Esophagus squamous epithelium (tissue), 5 donors: ENCODE data around the gene DAB1. TPM values are rescaled to one million over a fixed set of nuclear protein-coding genes. Genes with fewer than 3 reads are reported as not detected.

Source experiments
- DNase-seq: peaks from one replicate; lab custom pipeline; 2025; lab: John Stamatoyannopoulos, UW
- H3K27ac ChIP-seq, 4 donors: fragments of 200-600 bp; sonication (generic); one replicate each; pipeline ENCODE4 v1.5.1; 2016 to 2019; ENCODE audit warnings: mild to moderate bottlenecking in 1 of 4
- H3K27me3 ChIP-seq, 4 donors: fragments of 200-600 bp; sonication (generic); 1 replicate in 3 of 4; 2 replicates in 1 of 4; pipeline versions ENCODE4 v1.5.1 to v1.6.0; 2017 to 2021; ENCODE audit warnings: antibody characterized with exemption in 1 of 4
- H3K36me3 ChIP-seq, 3 donors: fragments of 200-600 bp; sonication (generic); one replicate each; pipeline ENCODE4 v1.5.1; 2016 to 2019
- H3K4me1 ChIP-seq, 3 donors: fragments of 200-600 bp; sonication (generic); one replicate each; pipeline ENCODE4 v1.5.1; 2017 to 2019
- H3K4me3 ChIP-seq, 4 donors: fragments of 200-600 bp; sonication (generic); 1 replicate in 3 of 4; 2 replicates in 1 of 4; pipeline ENCODE4 v1.5.1; 2016 to 2019; ENCODE audit warnings: mild to moderate bottlenecking in 2 of 4, moderate library complexity in 1 of 4
- H3K9me3 ChIP-seq, 3 donors: fragments of 200-600 bp; sonication (generic); one replicate each; pipeline ENCODE4 v1.5.1; 2016 to 2019
- POLR2A ChIP-seq, 4 donors: fragments of 450-650 bp; IDR thresholded peaks; one replicate each; pipeline ENCODE4 v1.6.1; 2017; ENCODE audit warnings: antibody characterized with exemption in 4 of 4, mild to moderate bottlenecking in 4 of 4, moderate library complexity in 3 of 4
- WGBS, 2 donors: methylation state at CpG; one replicate each; pipeline ENCODE4 v1.1.5; 2018; 5-methylcytosine and 5-hydroxymethylcytosine counted together
- intact Hi-C: fragments of 100-400 bp; cut with DNase I; formaldehyde crosslinking; loops from one replicate; pipeline ENCODE4 v1.15.0; 2022
- total RNA-seq, 4 donors: library from RNA; depleted of rRNA; stranded (reverse); fragments of >200 nt; gene quantifications; one replicate each; pipeline ENCODE4 v1.1.0, GENCODE V29; 2016
- TF ChIP-seq, protein P1 (sequence below), 6 experiments: fragments of 450-650 bp in 4 of 6; fragments of 200-600 bp in 2 of 6; sonication (generic) in 2 of 6; IDR thresholded peaks; one replicate each; pipeline ENCODE4 v1.5.1; 2016 to 2019; ENCODE audit warnings: antibody characterized with exemption in 6 of 6, mild to moderate bottlenecking in 4 of 6, moderate library complexity in 4 of 6
- donor health status: DM: yes; HTN: yes; CAD: no.

The DAB1 gene
- total RNA-seq, 4 donors from 2014 or later: under 0.01 TPM; not detected in 3

DNA sequence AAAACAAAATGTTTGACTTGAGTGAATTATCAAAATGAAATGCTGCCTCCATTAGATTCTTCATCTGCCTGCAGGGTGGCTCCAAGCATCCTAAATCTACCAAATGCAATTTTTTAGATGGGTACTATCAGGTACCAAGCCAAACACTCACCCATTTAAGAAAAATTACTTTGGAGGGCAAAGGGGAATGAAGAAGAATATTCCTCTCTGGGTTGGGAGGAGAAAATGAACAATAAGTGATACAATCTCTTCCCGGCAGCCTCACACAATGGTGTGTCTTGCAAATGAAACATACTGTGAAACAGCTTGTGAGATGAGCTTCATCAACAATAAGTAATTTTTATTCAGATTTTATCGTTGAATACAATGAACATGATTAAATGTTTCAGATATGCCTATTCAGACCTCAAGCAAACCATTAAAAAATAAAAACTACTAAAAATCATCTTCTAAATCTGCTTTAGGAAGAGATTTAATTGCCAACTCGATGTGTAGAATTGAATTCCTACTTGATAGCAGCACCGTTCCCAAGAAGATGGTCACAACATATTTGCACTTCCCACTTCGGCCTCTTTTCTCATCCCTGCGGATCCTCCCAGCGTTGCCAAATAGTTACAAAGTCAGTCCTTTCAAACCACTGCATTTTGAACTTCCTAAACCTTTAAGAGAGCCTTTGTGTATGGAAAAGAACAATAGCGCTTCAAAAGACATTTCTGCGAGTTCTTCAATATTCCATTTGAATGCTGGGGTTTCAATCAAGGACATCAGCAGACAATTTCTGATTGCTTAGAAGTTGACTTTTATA, 2.7 kb downstream of the DAB1 start:
- H3K4me1 ChIP-seq: peaks cover 7 to 33% (median 24%) of the 10 kb centered on the region in 3 donors
- H3K27ac ChIP-seq: no peak overlapping the region
- no peaks in the 10 kb centered on the region for H3K9me3 ChIP-seq
- intact Hi-C loops: no loop called here
- H3K36me3 ChIP-seq: no peaks in the 10 kb centered on the region
- H3K27me3 ChIP-seq: peaks cover 3 to 89% (median 13%) of the 10 kb centered on the region in 4 donors
- DNase-seq: no peak
- no peak overlapping the region for H3K4me3 ChIP-seq
- TF ChIP-seq, protein P1, sequence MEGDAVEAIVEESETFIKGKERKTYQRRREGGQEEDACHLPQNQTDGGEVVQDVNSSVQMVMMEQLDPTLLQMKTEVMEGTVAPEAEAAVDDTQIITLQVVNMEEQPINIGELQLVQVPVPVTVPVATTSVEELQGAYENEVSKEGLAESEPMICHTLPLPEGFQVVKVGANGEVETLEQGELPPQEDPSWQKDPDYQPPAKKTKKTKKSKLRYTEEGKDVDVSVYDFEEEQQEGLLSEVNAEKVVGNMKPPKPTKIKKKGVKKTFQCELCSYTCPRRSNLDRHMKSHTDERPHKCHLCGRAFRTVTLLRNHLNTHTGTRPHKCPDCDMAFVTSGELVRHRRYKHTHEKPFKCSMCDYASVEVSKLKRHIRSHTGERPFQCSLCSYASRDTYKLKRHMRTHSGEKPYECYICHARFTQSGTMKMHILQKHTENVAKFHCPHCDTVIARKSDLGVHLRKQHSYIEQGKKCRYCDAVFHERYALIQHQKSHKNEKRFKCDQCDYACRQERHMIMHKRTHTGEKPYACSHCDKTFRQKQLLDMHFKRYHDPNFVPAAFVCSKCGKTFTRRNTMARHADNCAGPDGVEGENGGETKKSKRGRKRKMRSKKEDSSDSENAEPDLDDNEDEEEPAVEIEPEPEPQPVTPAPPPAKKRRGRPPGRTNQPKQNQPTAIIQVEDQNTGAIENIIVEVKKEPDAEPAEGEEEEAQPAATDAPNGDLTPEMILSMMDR (IDR thresholded peaks at IDR 0.05): no peak
- TF ChIP-seq POLR2A (IDR thresholded peaks at IDR 0.05): no peak
- WGBS, 2 donors: 21 to 29% methylated on average over 9 of the region's 9 CpGs

DNA sequence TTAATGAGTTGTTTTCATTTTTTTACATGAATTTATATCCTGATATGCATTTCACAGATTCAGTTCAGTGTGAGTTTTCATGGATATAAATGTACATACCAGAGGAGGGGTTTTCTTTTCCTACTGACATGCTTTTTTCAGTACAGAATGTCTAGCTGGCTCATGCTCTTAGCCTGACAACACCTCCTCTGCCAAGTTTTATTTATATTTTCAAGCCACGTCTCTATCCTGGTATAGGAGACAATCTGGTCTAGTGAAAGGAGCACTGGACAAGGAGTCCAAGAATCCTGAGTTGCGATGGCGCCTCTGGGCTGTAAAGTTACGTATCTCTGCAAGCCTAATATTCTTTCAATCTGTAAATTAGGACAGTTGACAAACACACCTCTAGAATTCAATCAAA, 4.9 kb downstream of the DAB1 start:
- Histone ChIP-seq H3K4me1 (peaks cover 7 to 22% (median 16%) of the 10 kb centered on the region in 3 donors), H3K27me3 (peaks cover 3 to 67% (median 12%) of the 10 kb centered on the region in 4 donors), H3K9me3 (no peaks in the 10 kb centered on the region), H3K36me3 (no peaks in the 10 kb centered on the region), H3K4me3 (no peak overlapping the region), H3K27ac (no peak overlapping the region)
- no peak for DNase-seq
- intact Hi-C loops: no loop called here
- 69 to 73% methylated on average over 4 of the region's 4 CpGs for WGBS, 2 donors
- TF ChIP-seq, protein P1 (IDR thresholded peaks at IDR 0.05): no peak
- TF ChIP-seq POLR2A (IDR thresholded peaks at IDR 0.05): no peak

DNA sequence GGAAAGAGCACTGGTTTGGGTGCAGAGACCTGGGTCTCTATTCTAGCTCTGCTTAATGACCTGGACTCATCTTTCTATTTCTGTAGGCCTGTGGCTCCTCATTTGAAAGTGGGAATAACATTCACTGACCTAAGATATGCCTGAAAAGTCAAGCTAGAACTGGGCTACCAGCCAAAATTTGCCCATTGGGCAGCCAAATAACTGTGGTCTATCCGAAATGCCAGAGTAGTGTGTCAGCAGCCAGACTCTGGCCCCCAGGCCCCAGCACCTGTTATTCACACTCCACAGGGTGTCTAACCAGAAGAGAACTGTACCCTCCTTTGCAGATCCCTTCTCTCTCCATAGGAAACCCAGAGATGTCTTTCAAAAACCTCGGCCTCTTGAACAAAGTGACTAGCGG, 12.6 kb downstream of the DAB1 start:
- H3K27me3 ChIP-seq: peaks cover 0 to 23% (median 0%) of the 10 kb centered on the region in 4 donors
- no peak for DNase-seq
- 83 to 89% methylated on average over 2 to 3 of the region's 3 CpGs for WGBS, 2 donors
- no peaks in the 10 kb centered on the region for H3K36me3 ChIP-seq
- intact Hi-C loops: no loop called here
- H3K4me1 ChIP-seq: no peaks in the 10 kb centered on the region
- no peak for TF ChIP-seq POLR2A (IDR thresholded peaks at IDR 0.05)
- TF ChIP-seq, protein P1 (IDR thresholded peaks at IDR 0.05): no peak
- H3K4me3 ChIP-seq: no peak overlapping the region
- no peak overlapping the region for H3K27ac ChIP-seq
- no peaks in the 10 kb centered on the region for H3K9me3 ChIP-seq

DNA sequence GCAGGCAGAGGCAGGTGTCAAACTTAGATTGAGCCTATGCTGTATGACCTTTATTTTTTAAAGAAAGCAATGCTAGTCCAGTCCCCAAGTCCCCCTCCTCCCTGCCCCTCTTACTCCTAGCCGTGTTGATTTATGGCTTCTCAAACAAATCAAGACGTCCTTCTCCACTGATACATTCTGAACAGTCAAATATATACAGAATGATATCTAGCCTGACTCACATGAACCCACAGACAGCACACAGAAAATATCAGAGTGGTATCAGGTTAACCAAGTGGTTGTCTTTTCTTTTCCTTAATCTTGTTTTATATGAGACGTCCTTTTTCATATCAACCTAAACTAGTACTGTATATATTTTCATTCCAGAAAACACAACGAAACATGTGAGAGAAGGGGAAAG, 13.4 kb downstream of the DAB1 start:
- no peaks in the 10 kb centered on the region for H3K36me3 ChIP-seq
- no peak for TF ChIP-seq POLR2A (IDR thresholded peaks at IDR 0.05)
- TF ChIP-seq, protein P1 (IDR thresholded peaks at IDR 0.05): no peak
- WGBS, 2 donors: 43 to 46% methylated on average over 4 of the region's 4 CpGs
- no peaks in the 10 kb centered on the region for H3K4me1 ChIP-seq
- H3K4me3 ChIP-seq: no peak overlapping the region
- H3K27me3 ChIP-seq: peaks cover 0 to 23% (median 0%) of the 10 kb centered on the region in 4 donors
- H3K27ac ChIP-seq: no peak overlapping the region
- H3K9me3 ChIP-seq: no peaks in the 10 kb centered on the region
- no peak for DNase-seq
- intact Hi-C loops: no loop called here

DNA sequence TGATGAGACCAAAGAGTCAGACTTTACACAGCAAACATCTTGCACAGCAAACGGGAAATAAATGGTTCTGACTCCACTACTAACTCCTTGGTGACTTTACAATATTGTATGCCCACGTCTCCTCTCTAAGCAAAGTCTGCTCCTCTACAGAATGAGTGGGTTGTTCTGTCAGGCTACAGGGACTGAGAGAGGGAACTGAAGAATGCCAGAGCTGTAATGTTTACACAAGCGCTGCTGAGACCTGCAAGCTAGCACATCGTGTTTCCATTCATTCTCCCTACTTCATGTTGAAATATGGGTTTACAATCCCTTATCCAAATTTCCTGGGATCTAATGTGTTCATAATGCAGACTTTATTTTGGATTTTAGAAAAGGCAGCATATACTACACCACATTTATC, 15.9 kb downstream of the DAB1 start:
- WGBS, 2 donors: 21 to 31% methylated on average over 4 of the region's 4 CpGs
- Histone ChIP-seq H3K27ac (no peak overlapping the region), H3K36me3 (no peaks in the 10 kb centered on the region), H3K4me1 (no peaks in the 10 kb centered on the region), H3K9me3 (no peaks in the 10 kb centered on the region), H3K27me3 (peaks cover 0 to 20% (median 0%) of the 10 kb centered on the region in 4 donors), H3K4me3 (no peak overlapping the region)
- intact Hi-C loops: no loop called here
- DNase-seq: no peak
- TF ChIP-seq, protein P1 (IDR thresholded peaks at IDR 0.05): no peak
- no peak for TF ChIP-seq POLR2A (IDR thresholded peaks at IDR 0.05)
